GM21786 (cell line): ENCODE data around the gene CASK.
A peak's percentile ranks its signal among the peaks of the same experiment; 100 is the strongest.

Experiments
- ATAC-seq: cut with Tn5 transposase; IDR thresholded peaks from one replicate; pipeline ENCODE4 v1.9.1; 2021; ENCODE audit not compliant: unreplicated experiment

The CASK gene

GRCh38 chrX:41913476-41913875 is 9.9 kb downstream of the CASK start:
- no peak for ATAC-seq

GRCh38 chrX:41912923-41913322 is 10.4 kb downstream of the CASK start:
- ATAC-seq: no peak

GRCh38 chrX:41909068-41909467 is 14.3 kb downstream of the CASK start:
- no peak for ATAC-seq

- no peak for ATAC-seq
Measured at GRCh38 chrX:41906515-41907187, 16.7 kb downstream of the CASK start.

- no peak for ATAC-seq
Measured at GRCh38 chrX:41903544-41903943, 19.8 kb downstream of the CASK start.

GRCh38 chrX:41900321-41900720 is 23.0 kb downstream of the CASK start:
- ATAC-seq: no peak

- no peak for ATAC-seq
Measured at GRCh38 chrX:41895826-41896225, 27.5 kb downstream of the CASK start.

GRCh38 chrX:41890026-41890423 is 33.3 kb downstream of the CASK start:
- no peak for ATAC-seq

GRCh38 chrX:41889317-41890025 is 33.9 kb downstream of the CASK start:
- ATAC-seq: no peak

- no peak for ATAC-seq
Measured at GRCh38 chrX:41887691-41888090, 35.7 kb downstream of the CASK start.

- no peak for ATAC-seq
Measured at GRCh38 chrX:41885724-41886123, 37.6 kb downstream of the CASK start.

GRCh38 chrX:41881166-41881565 is 42.2 kb downstream of the CASK start:
- no peak for ATAC-seq

- ATAC-seq: no peak
Measured at GRCh38 chrX:41877167-41877566, 46.2 kb downstream of the CASK start.

- no peak for ATAC-seq
Measured at GRCh38 chrX:41875142-41875541, 48.2 kb downstream of the CASK start.

- peak; percentile 84 for ATAC-seq
Measured at GRCh38 chrX:41870719-41871151, 52.6 kb downstream of the CASK start.

- no peak for ATAC-seq
Measured at GRCh38 chrX:41868392-41868977, 54.9 kb downstream of the CASK start.

GRCh38 chrX:41863343-41864203 is 59.8 kb downstream of the CASK start:
- ATAC-seq: no peak

- ATAC-seq: no peak
Measured at GRCh38 chrX:41862562-41863184, 60.7 kb downstream of the CASK start.

- ATAC-seq: no peak
Measured at GRCh38 chrX:41858161-41858775, 65.1 kb downstream of the CASK start.

- no peak for ATAC-seq
Measured at GRCh38 chrX:41857670-41858069, 65.7 kb downstream of the CASK start.
